ENCODE results near the gene HERC5. TPM values are rescaled to one million over a fixed set of nuclear protein-coding genes. Genes with fewer than 3 reads are reported as not detected.

Gene HERC5
- 1.6 TPM for total RNA-seq

DNA sequence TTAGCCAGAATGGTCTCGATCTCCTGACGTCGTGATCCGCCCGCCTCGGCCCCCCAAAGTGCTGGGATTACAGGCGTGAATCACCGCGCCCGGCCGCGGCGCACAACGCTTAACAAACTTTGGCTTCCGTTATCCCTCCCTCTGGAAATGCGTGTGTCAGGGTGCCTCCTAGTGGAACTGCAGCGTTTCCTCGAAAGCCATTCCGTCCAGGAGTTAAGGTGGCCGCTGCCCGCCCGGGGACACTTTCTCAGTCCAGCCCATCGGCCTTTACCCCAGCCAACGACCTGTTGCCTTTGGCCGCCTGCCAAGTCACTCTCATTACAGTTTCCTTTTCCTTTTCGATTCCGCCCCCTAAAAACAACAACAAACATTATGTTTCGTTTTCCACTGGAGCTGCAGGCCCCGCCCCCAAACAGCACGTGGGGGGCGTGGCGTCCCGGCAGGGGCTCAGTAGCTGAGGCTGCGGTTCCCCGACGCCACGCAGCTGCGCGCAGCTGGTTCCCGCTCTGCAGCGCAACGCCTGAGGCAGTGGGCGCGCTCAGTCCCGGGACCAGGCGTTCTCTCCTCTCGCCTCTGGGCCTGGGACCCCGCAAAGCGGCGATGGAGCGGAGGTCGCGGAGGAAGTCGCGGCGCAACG is at the start of gene HERC5:
HERC5 (plus strand) TSS at position 450 of the 637 bp plus-strand sequence; CDS start at position 601, 151 bp downstream.

DNA sequence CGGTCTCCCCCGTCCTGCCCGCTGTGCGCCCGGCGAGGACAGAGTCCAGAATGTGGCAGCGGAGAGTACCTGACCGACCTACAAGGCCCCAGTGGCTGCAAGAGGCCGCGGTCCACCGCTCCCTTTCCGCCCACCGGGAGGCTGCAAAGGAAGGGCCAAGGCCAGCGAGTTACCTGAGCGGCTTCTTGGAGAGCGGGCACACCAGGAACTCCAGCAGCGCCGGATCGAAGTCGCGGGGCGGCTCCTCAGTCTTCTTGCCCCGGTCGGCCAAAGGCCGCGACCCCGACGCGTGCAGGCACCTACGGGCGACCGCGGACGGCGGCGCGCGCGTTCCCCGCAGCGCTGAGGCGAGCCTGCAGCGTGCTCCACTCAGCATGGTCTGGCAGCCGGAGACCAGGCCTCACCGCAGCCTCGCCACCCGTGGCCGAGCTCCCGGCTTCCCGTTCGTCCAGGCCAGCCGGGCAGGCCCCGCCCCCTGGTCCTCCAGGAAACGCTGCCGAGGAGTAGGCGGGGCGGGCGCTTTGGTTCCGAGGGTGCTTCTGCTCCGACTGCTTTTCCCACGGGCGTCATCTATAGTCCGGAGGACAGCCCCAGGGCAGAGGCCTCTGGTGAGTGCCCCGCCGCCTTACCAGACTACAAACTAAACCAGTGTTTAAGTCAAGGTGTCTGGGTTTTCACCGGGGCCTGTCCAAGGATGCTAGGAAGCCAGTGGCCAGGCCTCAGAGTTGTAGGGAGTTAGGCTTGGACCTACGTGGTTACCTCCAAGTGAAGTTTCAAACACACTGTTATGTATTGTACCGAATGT is 66.6 kb downstream of the HERC5 start, which contains the start of gene PYURF:
PYURF (minus strand) TSS at position 452 of the 805 bp plus-strand sequence; CDS start at position 376, 76 bp downstream.

Other genes starting within 250 kb of the HERC5 start
- 134 TPM for gene PPM1K, start 172.6 kb upstream of the HERC5 start, total RNA-seq
- 6.6 TPM for gene HERC6, start 78.3 kb upstream of the HERC5 start, total RNA-seq
- 56.7 TPM for gene PYURF, start 66.7 kb downstream of the HERC5 start, total RNA-seq
- gene HERC3, start 135.4 kb downstream of the HERC5 start, total RNA-seq = 91.4 TPM
- 30.0 TPM for gene NAP1L5, start 240.7 kb downstream of the HERC5 start, total RNA-seq

All from parietal lobe (tissue), 1 donor.